Endothelial cell of umbilical vein (primary cell): Measurements from ENCODE around the gene KRT32. TPM values are rescaled to one million over a fixed set of nuclear protein-coding genes. Genes with fewer than 3 reads are reported as not detected.

Source experiments
- BruUV-seq: library from RNA; stranded (reverse); fragments of 400-500 nt; replicated peaks from 2 replicates; lab custom pipeline; 2021; lab: Mats Ljungman, UMichigan
- CTCF ChIA-PET: fragments of 300-600, 350-600 bp; sonication (Branson Sonifier 250); formaldehyde crosslinking; loops from one replicate; lab custom pipeline; 2021; ENCODE audit warnings: antibody characterized with exemption, inconsistent platforms; lab: Charles Lee
- POLR2A ChIA-PET: fragments of 300-600, 350-600 bp; sonication (Branson Sonifier 250); formaldehyde crosslinking; loops from one replicate; lab custom pipeline; 2021; ENCODE audit warnings: antibody characterized with exemption, inconsistent platforms; lab: Charles Lee
- DNase-seq: peaks from one replicate; pipeline ENCODE4 v3.0.0-alpha.2; 2011; ENCODE audit warnings: low read depth, low spot score
- FAIRE-seq: peaks from 2 replicates; lab custom pipeline; 2011; peaks lifted over from hg19 to GRCh38; lab: Jason Lieb, UNC
- H2AFZ ChIP-seq: 2 replicates; pipeline ENCODE4 v1.6.0; 2012; ENCODE audit warnings: low read depth, low read length, control low read depth, inconsistent platforms
- H3K27ac ChIP-seq: 2 replicates; pipeline ENCODE4 v1.5.1; 2011; ENCODE audit warnings: low read depth, mild to moderate bottlenecking, control low read depth, low read length, moderate library complexity; ENCODE audit not compliant: insufficient read depth
- H3K27me3 ChIP-seq, 2 experiments: 2 replicates each; pipeline versions ENCODE4 v1.6.0 to v1.6.1; 2011; ENCODE audit warnings: low read length in 2 of 2, mixed read lengths in 1 of 2; ENCODE audit not compliant: control insufficient read depth in 2 of 2, insufficient read depth in 2 of 2
- H3K36me3 ChIP-seq, 2 experiments: 2 replicates in 1 of 2; 3 replicates in 1 of 2; pipeline ENCODE4 v1.5.1; 2011; ENCODE audit warnings: low read length in 2 of 2, mild to moderate bottlenecking in 1 of 2, moderate library complexity in 1 of 2; ENCODE audit not compliant: control insufficient read depth in 2 of 2, insufficient read depth in 2 of 2; ENCODE audit errors: extremely low read depth in 1 of 2
- H3K4me1 ChIP-seq: 3 replicates; pipeline ENCODE4 v1.5.1; 2011; ENCODE audit warnings: mild to moderate bottlenecking, low read length; ENCODE audit not compliant: control insufficient read depth, insufficient read depth; ENCODE audit errors: extremely low read depth
- H3K4me2 ChIP-seq: 2 replicates; pipeline ENCODE4 v1.6.1; 2011; ENCODE audit warnings: low read length, control low read depth, mixed read lengths; ENCODE audit not compliant: insufficient read depth
- H3K4me3 ChIP-seq, 3 experiments: fragments of 200-600 bp in 1 of 3; sonication (generic), shearing (Covaris generic) in 1 of 3; replicated peaks in 1 of 3; 2 replicates each; pipeline ENCODE4 v1.5.1; 2011 to 2016; ENCODE audit warnings: control low read depth in 3 of 3, low read length in 3 of 3, mild to moderate bottlenecking in 2 of 3, inconsistent platforms in 1 of 3, low read depth in 1 of 3, moderate library complexity in 1 of 3; ENCODE audit not compliant: insufficient read depth in 1 of 3
- H3K79me2 ChIP-seq: 2 replicates; pipeline ENCODE4 v1.6.0; 2012; ENCODE audit warnings: low read length, inconsistent platforms; ENCODE audit not compliant: control insufficient read depth, insufficient read depth
- H3K9ac ChIP-seq: replicated peaks from 2 replicates; pipeline ENCODE3; 2011; ENCODE audit warnings: low read length, control low read depth; ENCODE audit not compliant: insufficient read depth; ENCODE audit errors: extremely low read depth
- H3K9me1 ChIP-seq: replicated peaks from 3 replicates; pipeline ENCODE4 v1.6.0; 2011; ENCODE audit warnings: mild to moderate bottlenecking, low read length; ENCODE audit not compliant: control insufficient read depth, insufficient read depth; ENCODE audit errors: extremely low read depth
- H3K9me3 ChIP-seq: replicated peaks from 2 replicates; pipeline ENCODE4 v1.5.1; 2012; ENCODE audit warnings: low read length, inconsistent platforms; ENCODE audit not compliant: control insufficient read depth, insufficient read depth
- H4K20me1 ChIP-seq: replicated peaks from 2 replicates; pipeline ENCODE3; 2011; ENCODE audit warnings: mild to moderate bottlenecking, low read length; ENCODE audit not compliant: control insufficient read depth, insufficient read depth; ENCODE audit errors: extremely low read depth
- EZH2 ChIP-seq: IDR thresholded peaks from 2 replicates; pipeline ENCODE4 v1.6.1; 2012; ENCODE audit warnings: borderline replicate concordance, low read depth, mild to moderate bottlenecking, moderate library complexity, low read length, inconsistent platforms; ENCODE audit not compliant: severe bottlenecking
- FOS ChIP-seq: IDR thresholded peaks from 2 replicates; pipeline ENCODE4 v1.6.1; 2011; ENCODE audit warnings: mild to moderate bottlenecking, low read length, moderate library complexity, borderline replicate concordance; ENCODE audit not compliant: insufficient read depth
- GATA2 ChIP-seq: IDR thresholded peaks from 2 replicates; pipeline ENCODE4 v1.7.0; 2011; ENCODE audit warnings: low read depth, mild to moderate bottlenecking, moderate library complexity, mixed read lengths, low read length; ENCODE audit not compliant: insufficient read length, insufficient read depth
- JUN ChIP-seq: IDR thresholded peaks from 2 replicates; pipeline ENCODE4 v1.6.1; 2011; ENCODE audit warnings: borderline replicate concordance, low read depth; ENCODE audit not compliant: insufficient read length, insufficient read depth
- MYC ChIP-seq: IDR thresholded peaks from one replicate; pipeline ENCODE4 v1.6.1; 2011; ENCODE audit warnings: mild to moderate bottlenecking, low read depth, low read length
- POLR2A ChIP-seq: IDR thresholded peaks from 2 replicates; pipeline ENCODE4 v1.6.1; 2012; ENCODE audit warnings: low read depth, mild to moderate bottlenecking, control low read depth, low read length
- POLR2AphosphoS5 ChIP-seq: IDR thresholded peaks from 2 replicates; pipeline ENCODE4 v1.6.1; 2012; ENCODE audit warnings: low read depth, mild to moderate bottlenecking, control low read depth, low read length, moderate library complexity; ENCODE audit not compliant: insufficient read depth
- dilution Hi-C: fragments of 300-500 bp; cut with MboI; formaldehyde crosslinking; loops from one replicate; pipeline ENCODE4 v1.15.0; 2019; ENCODE audit warnings: low sequenced_read_pairs; ENCODE audit not compliant: extremely low pct_ligation_motif_present
- intact Hi-C: fragments of 100-400 bp; cut with micrococcal nuclease; formaldehyde crosslinking; loops from one replicate; pipeline ENCODE4 v1.10.0; 2022
- polyA plus RNA-seq, 4 experiments: library from polyadenylated mRNA; depleted of rRNA in 3 of 4; stranded (reverse) in 3 of 4; unstranded in 1 of 4; fragments of >200 nt; gene quantifications; 2 replicates each; pipeline versions ENCODE4 v1.2.1 to v1.2.3, GENCODE V29; 2011 to 2012; ENCODE audit warnings: missing spikeins in 1 of 4
- total RNA-seq: library from RNA; stranded (reverse); gene quantifications from 2 replicates; pipeline ENCODE4 v1.2.3, GENCODE V29; 2021
- TF ChIP-seq, protein P1 (sequence below), 2 donors: IDR thresholded peaks; 1 replicate in 1 of 2; 2 replicates in 1 of 2; pipeline ENCODE4 v1.5.1; 2011; ENCODE audit warnings: low read length in 2 of 2, mild to moderate bottlenecking in 2 of 2, moderate library complexity in 2 of 2, control low read depth in 1 of 2, inconsistent platforms in 1 of 2, low read depth in 1 of 2; ENCODE audit not compliant: insufficient read depth in 1 of 2; ENCODE audit errors: extremely low read depth in 1 of 2
- TF ChIP-seq, protein P2 (sequence below): IDR thresholded peaks from 2 replicates; pipeline ENCODE4 v1.6.1; 2011; ENCODE audit not compliant: insufficient read depth, insufficient read length

KRT32 gene
- total and polyA plus RNA-seq, 2 donors (not counting 3 experiments of a cell fraction or from before 2014, with no cell fraction given) = not detected

- no peak overlapping the region for H3K27ac ChIP-seq
- H3K4me2 ChIP-seq = no peak overlapping the region
- no peaks in the 10 kb centered on the region for H3K9me1 ChIP-seq
- H3K4me3 ChIP-seq = no peak overlapping the region
- H3K9me3 ChIP-seq = no peaks in the 10 kb centered on the region
- no peaks in the 10 kb centered on the region for H3K36me3 ChIP-seq
- H4K20me1 ChIP-seq = no peaks in the 10 kb centered on the region
- H2AFZ ChIP-seq = no peak overlapping the region
- TF ChIP-seq FOS (no peak), GATA2 (no peak), JUN (no peak), POLR2A (no peak), POLR2AphosphoS5 (no peak), EZH2 (no peak), MYC (no peak)
- TF ChIP-seq, protein P1, sequence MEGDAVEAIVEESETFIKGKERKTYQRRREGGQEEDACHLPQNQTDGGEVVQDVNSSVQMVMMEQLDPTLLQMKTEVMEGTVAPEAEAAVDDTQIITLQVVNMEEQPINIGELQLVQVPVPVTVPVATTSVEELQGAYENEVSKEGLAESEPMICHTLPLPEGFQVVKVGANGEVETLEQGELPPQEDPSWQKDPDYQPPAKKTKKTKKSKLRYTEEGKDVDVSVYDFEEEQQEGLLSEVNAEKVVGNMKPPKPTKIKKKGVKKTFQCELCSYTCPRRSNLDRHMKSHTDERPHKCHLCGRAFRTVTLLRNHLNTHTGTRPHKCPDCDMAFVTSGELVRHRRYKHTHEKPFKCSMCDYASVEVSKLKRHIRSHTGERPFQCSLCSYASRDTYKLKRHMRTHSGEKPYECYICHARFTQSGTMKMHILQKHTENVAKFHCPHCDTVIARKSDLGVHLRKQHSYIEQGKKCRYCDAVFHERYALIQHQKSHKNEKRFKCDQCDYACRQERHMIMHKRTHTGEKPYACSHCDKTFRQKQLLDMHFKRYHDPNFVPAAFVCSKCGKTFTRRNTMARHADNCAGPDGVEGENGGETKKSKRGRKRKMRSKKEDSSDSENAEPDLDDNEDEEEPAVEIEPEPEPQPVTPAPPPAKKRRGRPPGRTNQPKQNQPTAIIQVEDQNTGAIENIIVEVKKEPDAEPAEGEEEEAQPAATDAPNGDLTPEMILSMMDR (IDR thresholded peaks at IDR 0.05; ENCODE audit: extremely low read depth in 1 of 2, insufficient read depth in 1 of 2, low read depth in 1 of 2, low read length in 2 of 2) = no peak
- TF ChIP-seq, protein P2, sequence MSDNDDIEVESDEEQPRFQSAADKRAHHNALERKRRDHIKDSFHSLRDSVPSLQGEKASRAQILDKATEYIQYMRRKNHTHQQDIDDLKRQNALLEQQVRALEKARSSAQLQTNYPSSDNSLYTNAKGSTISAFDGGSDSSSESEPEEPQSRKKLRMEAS = no peak
- intact Hi-C loops (loop anchor here (10.0 kb wide), 1 partner anchor 55 kb away; no protein-coding TSS in a partner anchor), dilution Hi-C loops (no loop called here)
- FAIRE-seq = no peak
- H3K4me1 ChIP-seq = no peaks in the 10 kb centered on the region
- H3K9ac ChIP-seq = no peak overlapping the region
- no peak for DNase-seq
- CTCF ChIA-PET = no interaction called here
- BruUV-seq = no TSS peak
- POLR2A ChIA-PET = no interaction called here
- no peaks in the 10 kb centered on the region for H3K79me2 ChIP-seq
- peaks cover 0 to 2% of the 10 kb centered on the region in 2 experiments for H3K27me3 ChIP-seq
Observed at GRCh38 chr17:41419716-41420115, 47.5 kb downstream of the KRT32 start.
